Measurements from ENCODE around the gene CEACAM3.

DNA sequence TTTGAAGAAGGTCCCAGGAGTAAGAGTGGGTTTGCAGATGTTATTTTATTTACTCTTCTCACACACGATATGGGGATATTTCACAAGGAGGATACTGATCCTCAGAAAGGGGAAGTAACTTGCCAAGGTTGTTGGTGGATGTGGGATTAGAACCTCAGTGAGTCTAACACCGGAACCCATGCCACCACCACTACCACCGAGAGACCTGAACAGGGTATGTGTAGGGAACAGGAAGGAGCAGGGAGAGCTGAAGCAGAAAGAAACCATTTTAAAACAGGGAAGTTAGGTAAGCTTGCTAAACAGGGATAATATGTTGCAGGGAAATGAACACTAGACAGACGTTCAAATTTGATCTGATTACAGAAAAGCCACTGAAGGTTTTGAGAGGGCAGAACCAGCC, 11.6 kb upstream of the CEACAM3 start:
- TF ChIP-seq POLR2AphosphoS5 (IDR thresholded peaks at IDR 0.05; ENCODE audit: borderline replicate concordance, low read depth, low read length) (no peak), EZH2 (IDR thresholded peaks at IDR 0.05) (no peak)

Measured in SK-N-MC (cell line).